ENCODE results near the gene CCNL2.
A peak's percentile ranks its signal among the peaks of the same experiment; 100 is the strongest.

The CCNL2 gene

DNA sequence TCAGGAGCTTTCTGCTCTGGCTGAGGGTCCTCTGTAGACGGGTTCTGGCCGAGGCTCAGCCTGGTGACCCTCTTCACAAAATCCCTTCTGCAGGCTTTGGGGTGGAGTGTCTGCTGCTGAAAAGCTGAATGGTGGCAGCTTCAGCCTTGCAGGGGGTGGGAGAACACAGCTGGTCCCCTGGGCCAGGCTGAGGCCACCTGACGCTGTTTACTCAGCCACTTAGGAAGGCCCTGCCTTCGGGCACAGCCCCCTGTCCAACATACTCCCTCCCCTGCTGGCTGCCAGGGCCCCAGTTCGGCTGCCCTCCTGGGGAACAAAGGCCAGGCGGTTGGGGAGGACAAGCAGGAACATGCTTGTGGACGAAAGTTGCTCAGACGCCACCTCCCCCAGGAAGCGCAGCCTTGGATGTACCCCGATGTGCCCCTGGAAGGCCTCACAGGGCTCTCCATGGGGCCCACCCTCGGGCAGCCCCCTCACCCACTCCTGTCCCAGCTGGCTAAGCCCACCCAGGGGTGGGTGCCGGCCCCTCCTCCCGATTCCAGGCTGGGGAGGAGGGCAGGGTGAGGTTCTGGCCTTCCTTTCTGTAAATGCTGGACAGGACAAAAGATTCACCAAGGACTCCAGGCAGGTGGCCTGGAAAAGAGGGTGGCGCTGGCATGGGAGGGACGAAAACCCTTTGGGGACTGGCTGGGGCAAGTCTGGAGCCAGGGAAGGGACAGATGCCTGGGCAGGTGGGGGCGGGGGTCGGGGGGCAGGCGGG lies 22.2 kb upstream of the CCNL2 start, which contains the start of gene ANKRD65:
Gene ANKRD65 (minus strand): TSS at position 130 of the 760 bp plus-strand sequence. CDS start 271 bp downstream, outside the sequence.
- ChIA-PET CTCF (no interaction called here), POLR2A (interaction anchor here (0.6 kb wide), 1 partner anchor 22 kb away, joined by 4 read pairs; no protein-coding TSS in a partner anchor)
- Histone ChIP-seq H3K27ac (ENCODE audit: extremely low read depth, low read depth, low read length) (no peak within 1 kb of the TSS), H3K9me3 (ENCODE audit: control insufficient read depth, insufficient read depth, low read depth, low read length) (no peaks in the 10 kb centered on the region), H3K4me3 (ENCODE audit: low read depth, low read length) (no peak within 1 kb of the TSS), H3K4me1 (ENCODE audit: control insufficient read depth, insufficient read depth, low read length) (no peaks in the 10 kb centered on the region), H3K36me3 (ENCODE audit: control insufficient read depth in 2 of 2, insufficient read depth in 1 of 2, low read length in 2 of 2) (no peaks in the 10 kb centered on the region)
- TF ChIP-seq EGR2 (tag by site-specific recombination; IDR thresholded peaks at IDR 0.05; ENCODE audit: low read depth) (no peak), ZFP3 (tag by site-specific recombination; IDR thresholded peaks at IDR 0.05; ENCODE audit: low read depth) (no peak), ZNF629 (tag by site-specific recombination; IDR thresholded peaks at IDR 0.05) (no peak), ZNF423 (tag by site-specific recombination; IDR thresholded peaks at IDR 0.05) (peak; percentile 19; the same call in 1 of the 2 replicates), ZNF280C (tag by site-specific recombination; IDR thresholded peaks at IDR 0.05) (no peak), GLIS2 (tag by site-specific recombination; IDR thresholded peaks at IDR 0.05) (peak; percentile 59; the same call in 1 of the 2 replicates), ZNF175 (tag by site-specific recombination; IDR thresholded peaks at IDR 0.05) (no peak), BCL11A (tag by site-specific recombination; IDR thresholded peaks at IDR 0.05; ENCODE audit: low read depth) (no peak), ZNF626 (tag by site-specific recombination; IDR thresholded peaks at IDR 0.05) (no peak), ZNF132 (tag by site-specific recombination; IDR thresholded peaks at IDR 0.05; ENCODE audit: borderline replicate concordance) (no peak), ZNF366 (tag by site-specific recombination; conservative IDR thresholded peaks at IDR 0.05) (no peak), SCRT2 (tag by site-specific recombination; IDR thresholded peaks at IDR 0.05) (peak; percentile 58), GLIS1 (tag by site-specific recombination; IDR thresholded peaks at IDR 0.05) (peak; percentile 99), YY1 (tag by site-specific recombination; IDR thresholded peaks at IDR 0.05) (no peak), SP2 (tag by site-specific recombination; IDR thresholded peaks at IDR 0.05) (peak; percentile 39), ZBTB8A (tag by site-specific recombination; IDR thresholded peaks at IDR 0.05) (peak; percentile 53; the same call in 1 of the 2 replicates), ZNF571 (tag by site-specific recombination; IDR thresholded peaks at IDR 0.05) (no peak), ZNF768 (tag by site-specific recombination; IDR thresholded peaks at IDR 0.05) (no peak), GLI4 (tag by site-specific recombination; IDR thresholded peaks at IDR 0.05) (no peak), ZSCAN5A (tag by site-specific recombination; IDR thresholded peaks at IDR 0.05) (no peak), ZNF2 (tag by site-specific recombination; IDR thresholded peaks at IDR 0.05) (no peak), ZNF10 (tag by site-specific recombination; IDR thresholded peaks at IDR 0.05) (no peak), OVOL3 (tag by site-specific recombination; IDR thresholded peaks at IDR 0.05) (no peak), ZNF416 (tag by site-specific recombination; IDR thresholded peaks at IDR 0.05) (no peak), ZNF624 (tag by site-specific recombination; IDR thresholded peaks at IDR 0.05) (no peak), ZFHX2 (tag by site-specific recombination; conservative IDR thresholded peaks at IDR 0.05) (no peak)
- TF ChIP-seq, protein P1, sequence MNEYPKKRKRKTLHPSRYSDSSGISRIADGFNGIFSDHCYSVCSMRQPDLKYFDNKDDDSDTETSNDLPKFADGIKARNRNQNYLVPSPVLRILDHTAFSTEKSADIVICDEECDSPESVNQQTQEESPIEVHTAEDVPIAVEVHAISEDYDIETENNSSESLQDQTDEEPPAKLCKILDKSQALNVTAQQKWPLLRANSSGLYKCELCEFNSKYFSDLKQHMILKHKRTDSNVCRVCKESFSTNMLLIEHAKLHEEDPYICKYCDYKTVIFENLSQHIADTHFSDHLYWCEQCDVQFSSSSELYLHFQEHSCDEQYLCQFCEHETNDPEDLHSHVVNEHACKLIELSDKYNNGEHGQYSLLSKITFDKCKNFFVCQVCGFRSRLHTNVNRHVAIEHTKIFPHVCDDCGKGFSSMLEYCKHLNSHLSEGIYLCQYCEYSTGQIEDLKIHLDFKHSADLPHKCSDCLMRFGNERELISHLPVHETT (tag by site-specific recombination; IDR thresholded peaks at IDR 0.05), result no peak
- TF ChIP-seq, protein P2, sequence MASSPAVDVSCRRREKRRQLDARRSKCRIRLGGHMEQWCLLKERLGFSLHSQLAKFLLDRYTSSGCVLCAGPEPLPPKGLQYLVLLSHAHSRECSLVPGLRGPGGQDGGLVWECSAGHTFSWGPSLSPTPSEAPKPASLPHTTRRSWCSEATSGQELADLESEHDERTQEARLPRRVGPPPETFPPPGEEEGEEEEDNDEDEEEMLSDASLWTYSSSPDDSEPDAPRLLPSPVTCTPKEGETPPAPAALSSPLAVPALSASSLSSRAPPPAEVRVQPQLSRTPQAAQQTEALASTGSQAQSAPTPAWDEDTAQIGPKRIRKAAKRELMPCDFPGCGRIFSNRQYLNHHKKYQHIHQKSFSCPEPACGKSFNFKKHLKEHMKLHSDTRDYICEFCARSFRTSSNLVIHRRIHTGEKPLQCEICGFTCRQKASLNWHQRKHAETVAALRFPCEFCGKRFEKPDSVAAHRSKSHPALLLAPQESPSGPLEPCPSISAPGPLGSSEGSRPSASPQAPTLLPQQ (tag by site-specific recombination; IDR thresholded peaks at IDR 0.05), result no peak
- TF ChIP-seq, protein P3, sequence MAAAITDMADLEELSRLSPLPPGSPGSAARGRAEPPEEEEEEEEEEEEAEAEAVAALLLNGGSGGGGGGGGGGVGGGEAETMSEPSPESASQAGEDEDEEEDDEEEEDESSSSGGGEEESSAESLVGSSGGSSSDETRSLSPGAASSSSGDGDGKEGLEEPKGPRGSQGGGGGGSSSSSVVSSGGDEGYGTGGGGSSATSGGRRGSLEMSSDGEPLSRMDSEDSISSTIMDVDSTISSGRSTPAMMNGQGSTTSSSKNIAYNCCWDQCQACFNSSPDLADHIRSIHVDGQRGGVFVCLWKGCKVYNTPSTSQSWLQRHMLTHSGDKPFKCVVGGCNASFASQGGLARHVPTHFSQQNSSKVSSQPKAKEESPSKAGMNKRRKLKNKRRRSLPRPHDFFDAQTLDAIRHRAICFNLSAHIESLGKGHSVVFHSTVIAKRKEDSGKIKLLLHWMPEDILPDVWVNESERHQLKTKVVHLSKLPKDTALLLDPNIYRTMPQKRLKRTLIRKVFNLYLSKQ (tag by site-specific recombination; IDR thresholded peaks at IDR 0.05; ENCODE audit: borderline replicate concordance), result no peak
- TF ChIP-seq, protein P4, sequence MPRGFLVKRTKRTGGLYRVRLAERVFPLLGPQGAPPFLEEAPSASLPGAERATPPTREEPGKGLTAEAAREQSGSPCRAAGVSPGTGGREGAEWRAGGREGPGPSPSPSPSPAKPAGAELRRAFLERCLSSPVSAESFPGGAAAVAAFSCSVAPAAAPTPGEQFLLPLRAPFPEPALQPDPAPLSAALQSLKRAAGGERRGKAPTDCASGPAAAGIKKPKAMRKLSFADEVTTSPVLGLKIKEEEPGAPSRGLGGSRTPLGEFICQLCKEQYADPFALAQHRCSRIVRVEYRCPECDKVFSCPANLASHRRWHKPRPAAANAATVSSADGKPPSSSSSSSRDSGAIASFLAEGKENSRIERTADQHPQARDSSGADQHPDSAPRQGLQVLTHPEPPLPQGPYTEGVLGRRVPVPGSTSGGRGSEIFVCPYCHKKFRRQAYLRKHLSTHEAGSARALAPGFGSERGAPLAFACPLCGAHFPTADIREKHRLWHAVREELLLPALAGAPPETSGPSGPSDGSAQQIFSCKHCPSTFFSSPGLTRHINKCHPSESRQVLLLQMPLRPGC (tag by site-specific recombination; IDR thresholded peaks at IDR 0.05), result no peak
